ENCODE results near the gene BCAR3.

The BCAR3 gene

DNA sequence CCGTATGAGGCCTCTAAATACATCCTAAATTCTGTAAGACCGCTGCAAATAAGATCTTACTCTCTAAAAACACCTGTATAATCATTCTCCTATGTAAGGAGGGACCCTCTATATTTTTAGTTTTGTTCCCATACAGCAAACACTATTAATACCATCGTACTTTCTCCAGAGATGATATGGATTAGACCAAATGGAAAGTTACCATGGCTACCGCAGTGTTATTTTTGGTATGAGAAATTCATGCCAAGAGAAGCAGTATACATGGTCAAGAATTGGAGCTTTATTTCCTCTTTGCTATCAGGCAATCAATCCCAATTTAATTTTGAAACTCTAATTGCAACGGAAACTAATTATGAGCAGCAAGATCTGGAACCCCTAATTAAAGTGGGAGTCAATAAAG is 70.0 kb downstream of the BCAR3 start:
- TF ChIP-seq, protein P1, sequence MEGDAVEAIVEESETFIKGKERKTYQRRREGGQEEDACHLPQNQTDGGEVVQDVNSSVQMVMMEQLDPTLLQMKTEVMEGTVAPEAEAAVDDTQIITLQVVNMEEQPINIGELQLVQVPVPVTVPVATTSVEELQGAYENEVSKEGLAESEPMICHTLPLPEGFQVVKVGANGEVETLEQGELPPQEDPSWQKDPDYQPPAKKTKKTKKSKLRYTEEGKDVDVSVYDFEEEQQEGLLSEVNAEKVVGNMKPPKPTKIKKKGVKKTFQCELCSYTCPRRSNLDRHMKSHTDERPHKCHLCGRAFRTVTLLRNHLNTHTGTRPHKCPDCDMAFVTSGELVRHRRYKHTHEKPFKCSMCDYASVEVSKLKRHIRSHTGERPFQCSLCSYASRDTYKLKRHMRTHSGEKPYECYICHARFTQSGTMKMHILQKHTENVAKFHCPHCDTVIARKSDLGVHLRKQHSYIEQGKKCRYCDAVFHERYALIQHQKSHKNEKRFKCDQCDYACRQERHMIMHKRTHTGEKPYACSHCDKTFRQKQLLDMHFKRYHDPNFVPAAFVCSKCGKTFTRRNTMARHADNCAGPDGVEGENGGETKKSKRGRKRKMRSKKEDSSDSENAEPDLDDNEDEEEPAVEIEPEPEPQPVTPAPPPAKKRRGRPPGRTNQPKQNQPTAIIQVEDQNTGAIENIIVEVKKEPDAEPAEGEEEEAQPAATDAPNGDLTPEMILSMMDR (IDR thresholded peaks at IDR 0.05; ENCODE audit: borderline replicate concordance, control extremely low read depth, extremely low read depth, insufficient read depth, missing control alignments): no peak
- no peak for DNase-seq (ENCODE audit: low spot score)
- in situ Hi-C loops (cut with MboI; ENCODE audit: low sequenced_read_pairs, unreplicated experiment): no loop called here

DNA sequence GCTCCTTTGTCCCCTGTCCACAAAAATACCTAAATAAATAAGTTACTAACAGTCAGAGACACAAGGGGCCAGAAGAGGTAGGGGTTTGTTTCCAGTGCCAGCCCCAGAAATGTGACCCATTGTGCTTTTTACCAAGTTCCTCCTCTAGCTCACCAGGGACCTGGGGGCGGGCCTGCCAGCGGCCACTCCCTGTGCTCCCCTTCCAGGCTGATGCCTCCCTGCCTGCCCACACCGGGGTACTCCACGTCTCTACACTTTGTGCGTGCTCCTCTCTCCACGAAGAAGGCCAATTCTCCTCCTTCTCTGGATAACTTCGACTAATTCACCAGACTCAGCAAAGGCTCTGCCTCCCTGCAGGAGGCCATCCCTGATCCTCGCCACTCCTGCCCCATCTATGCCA is 72.1 kb downstream of the BCAR3 start:
- in situ Hi-C loops (cut with MboI; ENCODE audit: low sequenced_read_pairs, unreplicated experiment): no loop called here
- no peak for DNase-seq (ENCODE audit: low spot score)
- TF ChIP-seq, protein P1 (IDR thresholded peaks at IDR 0.05; ENCODE audit: borderline replicate concordance, control extremely low read depth, extremely low read depth, insufficient read depth, missing control alignments): no peak

DNA sequence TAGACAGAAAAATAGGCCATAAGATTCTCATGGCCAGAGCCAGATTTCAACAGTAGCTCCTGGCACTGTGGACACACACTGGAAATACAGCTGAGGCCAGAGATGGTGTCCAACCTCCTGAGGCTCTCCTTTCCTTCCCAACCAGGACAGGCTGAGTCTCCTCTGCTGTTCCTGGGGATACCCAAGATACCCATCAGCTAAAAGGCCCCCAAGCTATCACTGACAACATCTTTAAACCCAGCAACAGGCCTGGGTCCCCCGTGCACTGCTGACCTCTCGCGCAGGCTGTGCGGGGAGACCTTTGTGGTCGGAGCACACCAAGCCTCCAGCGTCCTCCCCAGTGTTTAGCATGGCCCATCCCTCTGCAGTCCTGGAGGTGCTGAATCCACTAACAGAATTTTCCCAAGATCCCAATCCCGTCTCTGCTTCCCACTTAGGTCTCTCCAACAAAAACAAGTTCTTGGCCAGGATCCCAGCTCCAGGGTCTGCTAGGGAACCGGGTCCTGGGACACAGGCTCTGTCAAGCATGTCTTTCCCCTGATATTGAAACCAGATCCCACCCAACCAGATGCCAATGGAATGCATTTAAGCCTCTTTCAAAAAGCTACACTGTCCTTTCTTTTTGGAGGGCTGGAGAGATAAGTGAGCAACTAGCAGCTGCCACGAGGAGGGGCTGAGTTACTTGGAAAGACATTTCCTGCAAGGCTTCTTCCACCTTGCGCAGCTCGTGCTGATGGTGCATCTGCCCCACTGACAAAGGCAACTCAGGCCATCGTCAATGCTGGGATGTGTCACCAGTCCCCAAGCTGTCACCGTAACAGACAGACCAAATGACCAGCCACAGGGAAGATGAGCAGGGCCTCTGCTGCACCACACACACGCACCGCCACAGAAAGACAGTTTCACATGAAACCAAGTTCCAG is 73.2 kb downstream of the BCAR3 start:
- DNase-seq (ENCODE audit: low spot score): no peak
- TF ChIP-seq, protein P1 (IDR thresholded peaks at IDR 0.05; ENCODE audit: borderline replicate concordance, control extremely low read depth, extremely low read depth, insufficient read depth, missing control alignments): no peak
- in situ Hi-C loops (cut with MboI; ENCODE audit: low sequenced_read_pairs, unreplicated experiment): no loop called here

DNA sequence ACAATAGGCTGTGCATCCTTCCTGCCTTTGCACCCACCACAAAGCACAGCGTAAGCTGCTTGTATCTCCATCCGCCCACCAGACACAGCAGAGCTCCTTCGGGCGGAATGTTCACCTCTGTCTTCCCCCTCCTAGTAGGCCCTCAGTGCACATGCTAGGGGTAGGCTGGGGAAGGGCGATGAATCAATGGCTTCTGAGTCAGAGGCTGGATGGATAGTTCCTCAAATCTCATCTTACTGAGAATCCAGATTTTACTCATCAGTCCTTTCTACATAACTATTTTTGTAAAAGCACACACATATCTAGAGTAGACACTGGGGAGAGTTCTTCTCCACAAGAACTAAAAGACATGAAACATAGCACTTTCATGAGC is 73.8 kb downstream of the BCAR3 start:
- in situ Hi-C loops (cut with MboI; ENCODE audit: low sequenced_read_pairs, unreplicated experiment): no loop called here
- TF ChIP-seq, protein P1 (IDR thresholded peaks at IDR 0.05; ENCODE audit: borderline replicate concordance, control extremely low read depth, extremely low read depth, insufficient read depth, missing control alignments): no peak
- peak; percentile 85 for DNase-seq (ENCODE audit: low spot score)

DNA sequence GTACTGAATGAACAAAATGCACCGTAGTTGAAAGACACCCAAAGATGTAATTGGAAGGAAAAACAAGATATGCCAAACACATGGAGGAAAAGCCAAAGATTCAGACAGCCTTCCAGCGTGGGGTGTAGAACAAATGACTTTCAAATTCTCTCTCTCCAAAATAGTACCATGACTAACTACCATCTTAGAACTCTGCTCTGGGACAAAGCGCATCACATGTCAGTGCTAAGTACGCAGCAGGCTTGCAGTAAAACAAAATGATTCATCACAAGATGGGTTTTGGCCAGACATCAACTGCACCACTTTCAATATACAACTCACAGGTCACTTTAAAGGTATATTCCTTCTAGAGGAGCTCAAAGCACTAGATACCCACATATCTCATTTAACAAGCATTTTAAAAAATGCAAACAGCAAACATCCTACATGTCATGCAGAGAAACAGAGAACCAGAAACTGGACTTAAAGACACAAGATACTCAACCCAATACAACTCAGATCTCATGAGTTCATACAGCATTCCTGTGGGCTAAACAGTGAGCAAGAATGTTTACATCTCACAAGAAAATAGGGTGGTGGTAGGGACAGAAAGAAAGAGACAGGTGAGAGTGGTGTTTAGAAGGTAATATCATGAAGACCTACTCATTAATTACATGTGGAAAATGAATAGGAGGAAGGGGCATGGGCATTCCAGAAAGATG is 75.7 kb downstream of the BCAR3 start:
- in situ Hi-C loops (cut with MboI; ENCODE audit: low sequenced_read_pairs, unreplicated experiment): no loop called here
- no peak for DNase-seq (ENCODE audit: low spot score)
- TF ChIP-seq, protein P1 (IDR thresholded peaks at IDR 0.05; ENCODE audit: borderline replicate concordance, control extremely low read depth, extremely low read depth, insufficient read depth, missing control alignments): no peak

DNA sequence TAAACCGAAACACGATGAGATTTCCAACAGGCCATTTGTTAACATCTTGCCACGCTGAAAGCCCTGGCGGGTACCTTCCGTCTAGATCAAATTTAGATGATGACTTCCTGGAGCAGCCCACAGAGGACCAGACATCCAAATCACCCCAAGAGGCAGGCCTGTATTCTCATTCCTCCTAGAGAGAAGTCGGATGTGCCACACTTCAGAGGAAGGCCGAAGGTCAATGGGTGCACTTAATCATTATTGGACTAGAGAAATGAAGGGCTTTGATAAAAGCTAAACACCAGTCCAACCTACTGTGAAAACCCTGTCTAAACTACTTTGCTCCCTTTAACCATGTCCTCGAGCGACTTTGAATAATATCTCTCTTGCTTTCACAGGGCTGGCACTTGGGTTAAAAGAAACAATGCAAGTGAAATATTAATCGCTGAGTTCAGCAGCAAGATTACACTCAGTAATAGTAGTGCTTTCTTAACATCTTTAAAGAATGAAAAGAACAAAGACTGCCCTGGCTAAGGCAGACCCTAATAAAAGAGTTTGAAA is 76.5 kb downstream of the BCAR3 start:
- in situ Hi-C loops (cut with MboI; ENCODE audit: low sequenced_read_pairs, unreplicated experiment): no loop called here
- no peak for DNase-seq (ENCODE audit: low spot score)
- TF ChIP-seq, protein P1 (IDR thresholded peaks at IDR 0.05; ENCODE audit: borderline replicate concordance, control extremely low read depth, extremely low read depth, insufficient read depth, missing control alignments): no peak

All from GM13976 (cell line).